CMK (cell line): ENCODE measurements around the gene HTATSF1.

Experiments
- DNase-seq: peaks from one replicate; pipeline ENCODE4 v3.0.0-alpha.2; 2010; ENCODE audit warnings: low read depth

The HTATSF1 gene

GRCh38 chrX:136496764-136497555 is 432 bp upstream of the HTATSF1 start:
- DNase-seq: peak; percentile 43

GRCh38 chrX:136519069-136519468 is 21.7 kb downstream of the HTATSF1 start:
- no peak for DNase-seq

GRCh38 chrX:136523770-136524169 is 26.4 kb downstream of the HTATSF1 start:
- DNase-seq: no peak

- no peak for DNase-seq
These were observed 28.6 kb downstream of the HTATSF1 start for GRCh38 chrX:136525738-136526606.

GRCh38 chrX:136528645-136529315 is 31.4 kb downstream of the HTATSF1 start:
- no peak for DNase-seq

GRCh38 chrX:136529795-136530194 is 32.4 kb downstream of the HTATSF1 start:
- no peak for DNase-seq

GRCh38 chrX:136531951-136532350 is 34.6 kb downstream of the HTATSF1 start, which contains the start of gene VGLL1:
VGLL1 (plus strand) TSS chrX:136532215; CDS start chrX:136536021, 3,806 bp downstream.
- no peak for DNase-seq

- DNase-seq: no peak
These were observed 36.7 kb downstream of the HTATSF1 start for GRCh38 chrX:136534131-136534530.

GRCh38 chrX:136538811-136539210 is 41.4 kb downstream of the HTATSF1 start:
- no peak for DNase-seq

- no peak for DNase-seq
These were observed 42.8 kb downstream of the HTATSF1 start for GRCh38 chrX:136540226-136540625.

- DNase-seq: no peak
These were observed 43.9 kb downstream of the HTATSF1 start for GRCh38 chrX:136541294-136541693.

GRCh38 chrX:136542281-136542680 is 44.9 kb downstream of the HTATSF1 start:
- no peak for DNase-seq

GRCh38 chrX:136546371-136546781 is 49.0 kb downstream of the HTATSF1 start:
- no peak for DNase-seq

GRCh38 chrX:136549226-136549625 is 51.8 kb downstream of the HTATSF1 start:
- no peak for DNase-seq

GRCh38 chrX:136551410-136551809 is 54.0 kb downstream of the HTATSF1 start:
- no peak for DNase-seq

GRCh38 chrX:136555694-136556093 is 58.3 kb downstream of the HTATSF1 start:
- no peak for DNase-seq
